ENCODE measurements around the gene MAP3K14. TPM values are rescaled to one million over a fixed set of nuclear protein-coding genes. Genes with fewer than 3 reads are reported as not detected.

The MAP3K14 gene
- total RNA-seq, 2 donors from 2014 or later, result 4.6 to 5.5 TPM

- H3K27ac ChIP-seq (ENCODE audit: low read depth, low read length), result no peak overlapping the region
- peaks cover 53% of the 10 kb centered on the region for H3K27me3 Mint-ChIP-seq (ENCODE audit: insufficient read depth)
These were observed 17.4 kb upstream of the MAP3K14 start for GRCh38 chr17:45334231-45334630.

GRCh38 chr17:45333702-45334092, 16.9 kb upstream of the MAP3K14 start:
- peaks cover 43% of the 10 kb centered on the region for H3K4me1 Mint-ChIP-seq
- no peaks in the 10 kb centered on the region for H3K36me3 Mint-ChIP-seq (ENCODE audit: low read depth)
- Histone ChIP-seq H3K9ac (ENCODE audit: extremely low read depth, low read length, poor library complexity, severe bottlenecking) (no peak overlapping the region), H3K27ac (ENCODE audit: low read depth, low read length) (no peak overlapping the region), H3K36me3 (ENCODE audit: control insufficient read depth, insufficient read depth, low read length) (no peaks in the 10 kb centered on the region), H3K9me3 (ENCODE audit: control insufficient read depth, low read length) (no peaks in the 10 kb centered on the region), H3K4me3 (ENCODE audit: low read length) (no peak overlapping the region), H3K27me3 (ENCODE audit: control insufficient read depth, insufficient read depth, low read length, poor library complexity, severe bottlenecking) (no peaks in the 10 kb centered on the region), H3K4me1 (ENCODE audit: control insufficient read depth, insufficient read depth, low read length) (peaks cover 11% of the 10 kb centered on the region)
- DNase-seq, result no peak
- H3K27me3 Mint-ChIP-seq (ENCODE audit: insufficient read depth), result peaks cover 51% of the 10 kb centered on the region
- 85 to 87% methylated on average over 2 to 4 of the region's 4 CpGs for WGBS, 2 experiments (ENCODE audit: insufficient coverage in 1 of 2, insufficient read length in 1 of 2)
- peak overlapping the region; percentile 83 for H3K27ac Mint-ChIP-seq
- no peaks in the 10 kb centered on the region for H3K9me3 Mint-ChIP-seq
- no peak overlapping the region for H3K4me3 Mint-ChIP-seq
- TF ChIP-seq CTCF (conservative IDR thresholded peaks at IDR 0.05), result no peak

More at GRCh38 chr17:45334231-45334630, 17.4 kb upstream of the MAP3K14 start:
- Histone ChIP-seq H3K9ac (ENCODE audit: extremely low read depth, low read length, poor library complexity, severe bottlenecking) (no peak overlapping the region), H3K36me3 (ENCODE audit: control insufficient read depth, insufficient read depth, low read length) (no peaks in the 10 kb centered on the region), H3K9me3 (ENCODE audit: control insufficient read depth, low read length) (no peaks in the 10 kb centered on the region), H3K27me3 (ENCODE audit: control insufficient read depth, insufficient read depth, low read length, poor library complexity, severe bottlenecking) (no peaks in the 10 kb centered on the region), H3K4me3 (ENCODE audit: low read length) (no peak overlapping the region), H3K4me1 (ENCODE audit: control insufficient read depth, insufficient read depth, low read length) (peaks cover 11% of the 10 kb centered on the region)
- Mint-ChIP-seq H3K36me3 (ENCODE audit: low read depth) (no peaks in the 10 kb centered on the region), H3K4me1 (peaks cover 43% of the 10 kb centered on the region), H3K4me3 (no peak overlapping the region), H3K27ac (peak overlapping the region; percentile 6), H3K9me3 (no peaks in the 10 kb centered on the region)
- no peak for TF ChIP-seq CTCF (conservative IDR thresholded peaks at IDR 0.05)
- WGBS, 2 experiments (ENCODE audit: insufficient coverage in 1 of 2, insufficient read length in 1 of 2), result 44 to 50% methylated on average over 1 of the region's 1 CpG
- DNase-seq, result peak; percentile 84

GRCh38 chr17:45332989-45333701, 16.3 kb upstream of the MAP3K14 start:
- no peaks in the 10 kb centered on the region for H3K36me3 ChIP-seq (ENCODE audit: control insufficient read depth, insufficient read depth, low read length)
- Mint-ChIP-seq H3K9me3 (no peaks in the 10 kb centered on the region), H3K27ac (peak overlapping the region; percentile 83), H3K4me3 (no peak overlapping the region), H3K27me3 (ENCODE audit: insufficient read depth) (peaks cover 51% of the 10 kb centered on the region), H3K4me1 (peaks cover 43% of the 10 kb centered on the region), H3K36me3 (ENCODE audit: low read depth) (no peaks in the 10 kb centered on the region)
- peaks cover 11% of the 10 kb centered on the region for H3K4me1 ChIP-seq (ENCODE audit: control insufficient read depth, insufficient read depth, low read length)
- TF ChIP-seq CTCF (conservative IDR thresholded peaks at IDR 0.05), result no peak
- no peak overlapping the region for H3K4me3 ChIP-seq (ENCODE audit: low read length)
- peak; percentile 51 for DNase-seq
- H3K27ac ChIP-seq (ENCODE audit: low read depth, low read length), result no peak overlapping the region
- no peak overlapping the region for H3K9ac ChIP-seq (ENCODE audit: extremely low read depth, low read length, poor library complexity, severe bottlenecking)
- WGBS, 2 experiments (ENCODE audit: insufficient coverage in 1 of 2, insufficient read length in 1 of 2), result 73 to 86% methylated on average over 1 to 4 of the region's 4 CpGs
- no peaks in the 10 kb centered on the region for H3K9me3 ChIP-seq (ENCODE audit: control insufficient read depth, low read length)
- no peaks in the 10 kb centered on the region for H3K27me3 ChIP-seq (ENCODE audit: control insufficient read depth, insufficient read depth, low read length, poor library complexity, severe bottlenecking)
